GM18873 (cell line): ENCODE data around the gene PKN1.

Experiments used
- ATAC-seq: cut with Tn5 transposase; IDR thresholded peaks from one replicate; pipeline ENCODE4 v1.9.1; 2021; ENCODE audit warnings: mild to moderate bottlenecking, moderate library complexity, moderate number of reproducible peaks; ENCODE audit not compliant: unreplicated experiment, low FRiP score

The PKN1 gene

GRCh38 chr19:14405758-14406644, 27.1 kb upstream of the PKN1 start:
- ATAC-seq: no peak

GRCh38 chr19:14406645-14407401, 26.3 kb upstream of the PKN1 start:
- no peak for ATAC-seq

GRCh38 chr19:14407605-14408484, 25.3 kb upstream of the PKN1 start:
- no peak for ATAC-seq

- ATAC-seq: no peak
Measured at GRCh38 chr19:14408491-14409145, 24.5 kb upstream of the PKN1 start.

GRCh38 chr19:14409146-14410023, 23.7 kb upstream of the PKN1 start:
- ATAC-seq: no peak

- ATAC-seq: no peak
Measured at GRCh38 chr19:14410091-14411051, 22.7 kb upstream of the PKN1 start.

- ATAC-seq: no peak
Measured at GRCh38 chr19:14411161-14411937, 21.8 kb upstream of the PKN1 start.

GRCh38 chr19:14411938-14412245, 21.2 kb upstream of the PKN1 start:
- ATAC-seq: no peak

- ATAC-seq: no peak
Measured at GRCh38 chr19:14412324-14412995, 20.6 kb upstream of the PKN1 start.

- ATAC-seq: no peak
Measured at GRCh38 chr19:14412996-14413692, 20.0 kb upstream of the PKN1 start.

- no peak for ATAC-seq
Measured at GRCh38 chr19:14413693-14414181, 19.4 kb upstream of the PKN1 start.

- no peak for ATAC-seq
Measured at GRCh38 chr19:14414926-14415690, 18.0 kb upstream of the PKN1 start.

- ATAC-seq: no peak
Measured at GRCh38 chr19:14416817-14417231, 16.3 kb upstream of the PKN1 start.

- peak; percentile 34 for ATAC-seq
Measured at GRCh38 chr19:14418856-14419105, 14.3 kb upstream of the PKN1 start.

- peak; percentile 81 for ATAC-seq
Measured at GRCh38 chr19:14419106-14419813, 13.8 kb upstream of the PKN1 start, which contains the start of gene DDX39A. Gene DDX39A (minus strand): TSS chr19:14419341. CDS start chr19:14413220, 6,121 bp downstream.
